ENCODE data around the gene PDZD8.

DNA sequence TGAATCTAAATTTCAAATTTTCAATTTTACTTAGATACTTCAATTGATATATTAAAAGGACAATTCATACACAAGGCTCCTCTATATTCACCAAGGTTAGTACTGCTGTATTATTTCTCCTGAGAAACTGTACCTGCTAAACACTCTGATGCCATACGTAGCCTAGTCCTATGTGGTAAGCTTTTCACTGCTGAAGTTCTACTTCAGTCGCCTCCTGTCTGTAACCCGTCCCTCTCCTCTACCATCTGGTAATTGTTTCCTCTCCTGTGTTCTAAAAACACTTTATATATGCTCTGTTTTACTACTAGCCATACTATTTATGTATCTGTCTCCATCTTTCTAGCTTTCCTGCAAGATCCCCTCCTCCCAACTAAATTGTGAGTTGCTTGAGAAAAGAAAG, 20.2 kb downstream of the PDZD8 start:
- TF ChIP-seq, protein P1, sequence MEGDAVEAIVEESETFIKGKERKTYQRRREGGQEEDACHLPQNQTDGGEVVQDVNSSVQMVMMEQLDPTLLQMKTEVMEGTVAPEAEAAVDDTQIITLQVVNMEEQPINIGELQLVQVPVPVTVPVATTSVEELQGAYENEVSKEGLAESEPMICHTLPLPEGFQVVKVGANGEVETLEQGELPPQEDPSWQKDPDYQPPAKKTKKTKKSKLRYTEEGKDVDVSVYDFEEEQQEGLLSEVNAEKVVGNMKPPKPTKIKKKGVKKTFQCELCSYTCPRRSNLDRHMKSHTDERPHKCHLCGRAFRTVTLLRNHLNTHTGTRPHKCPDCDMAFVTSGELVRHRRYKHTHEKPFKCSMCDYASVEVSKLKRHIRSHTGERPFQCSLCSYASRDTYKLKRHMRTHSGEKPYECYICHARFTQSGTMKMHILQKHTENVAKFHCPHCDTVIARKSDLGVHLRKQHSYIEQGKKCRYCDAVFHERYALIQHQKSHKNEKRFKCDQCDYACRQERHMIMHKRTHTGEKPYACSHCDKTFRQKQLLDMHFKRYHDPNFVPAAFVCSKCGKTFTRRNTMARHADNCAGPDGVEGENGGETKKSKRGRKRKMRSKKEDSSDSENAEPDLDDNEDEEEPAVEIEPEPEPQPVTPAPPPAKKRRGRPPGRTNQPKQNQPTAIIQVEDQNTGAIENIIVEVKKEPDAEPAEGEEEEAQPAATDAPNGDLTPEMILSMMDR (conservative IDR thresholded peaks at IDR 0.05; ENCODE audit: low read length), result no peak
- no peak for TF ChIP-seq EZH2phosphoT487 (IDR thresholded peaks at IDR 0.05; ENCODE audit: borderline replicate concordance, low read depth, low read length)

All from OCI-LY7 (cell line).